Measurements from ENCODE around the gene PRR5L.

The PRR5L gene

DNA sequence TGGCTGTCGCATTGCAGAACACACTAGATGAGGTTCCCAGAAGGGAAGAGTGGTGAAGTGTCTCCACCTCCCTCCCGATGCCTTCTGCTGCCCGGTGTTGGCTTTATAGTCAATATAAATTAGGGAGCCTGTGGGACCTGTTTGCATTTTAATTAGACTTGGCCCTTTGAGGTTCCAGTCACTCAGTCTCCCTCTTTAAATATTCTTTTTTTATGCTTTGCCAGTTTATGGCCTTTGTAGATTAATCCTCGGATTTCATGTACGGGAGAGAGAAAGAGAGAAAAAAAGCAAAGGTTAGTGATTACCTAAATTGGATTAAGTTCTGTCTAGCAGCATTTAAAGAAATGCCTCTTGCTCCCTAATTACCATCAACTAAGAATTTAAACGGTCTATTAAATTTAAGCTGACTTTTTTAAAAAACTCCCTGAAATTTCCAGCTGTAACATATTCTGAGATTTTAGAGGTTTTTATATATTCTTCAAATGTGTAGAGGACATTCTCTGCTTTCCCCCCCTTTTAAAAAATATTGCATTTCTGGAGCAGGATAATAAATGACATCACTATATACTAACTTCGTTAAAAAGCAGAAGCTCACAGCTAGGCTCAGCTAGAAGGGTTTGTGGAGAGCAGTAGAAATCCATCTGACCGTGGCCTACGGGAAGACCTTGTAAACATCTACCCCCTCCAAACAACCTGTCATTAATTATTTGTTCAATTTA lies 84.4 kb downstream of the PRR5L start:
- TF ChIP-seq CTCF (IDR thresholded peaks at IDR 0.05; ENCODE audit: control insufficient read depth, extremely low read depth, insufficient read depth) = no peak
- no peak overlapping the region for H3K4me3 ChIP-seq (ENCODE audit: low read depth, low read length)
- no peak for DNase-seq (ENCODE audit: low read depth)

- H3K4me3 ChIP-seq (ENCODE audit: low read depth, low read length) = no peak overlapping the region
Measured at GRCh38 chr11:36381015-36381360, 84.9 kb downstream of the PRR5L start.

DNA sequence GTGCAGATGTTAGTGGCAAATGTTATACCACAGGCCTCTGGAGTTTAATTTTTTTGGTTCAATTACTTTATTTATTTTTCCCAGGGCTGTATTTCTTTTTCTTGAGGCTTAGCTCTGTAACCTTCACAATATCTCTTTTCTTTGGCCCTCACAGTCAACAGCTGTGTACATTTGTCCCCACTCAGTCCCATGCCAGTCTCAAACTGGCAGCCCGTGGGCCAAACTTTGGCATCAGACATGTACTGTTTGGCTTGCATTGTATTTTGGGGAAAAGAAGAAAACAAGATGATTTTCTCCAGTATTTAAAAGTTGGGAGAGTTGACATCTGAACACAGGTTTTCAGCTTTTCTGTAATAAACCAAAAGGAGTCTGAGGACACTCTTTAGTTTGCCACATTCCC lies 87.1 kb downstream of the PRR5L start:
- no peak for DNase-seq (ENCODE audit: low read depth)
- H3K4me3 ChIP-seq (ENCODE audit: low read depth, low read length) = no peak overlapping the region
- TF ChIP-seq CTCF (IDR thresholded peaks at IDR 0.05; ENCODE audit: control insufficient read depth, extremely low read depth, insufficient read depth) = no peak

More at GRCh38 chr11:36381015-36381360, 84.9 kb downstream of the PRR5L start:
- no peak for TF ChIP-seq CTCF (IDR thresholded peaks at IDR 0.05; ENCODE audit: control insufficient read depth, extremely low read depth, insufficient read depth)
- DNase-seq (ENCODE audit: low read depth) = no peak

DNA sequence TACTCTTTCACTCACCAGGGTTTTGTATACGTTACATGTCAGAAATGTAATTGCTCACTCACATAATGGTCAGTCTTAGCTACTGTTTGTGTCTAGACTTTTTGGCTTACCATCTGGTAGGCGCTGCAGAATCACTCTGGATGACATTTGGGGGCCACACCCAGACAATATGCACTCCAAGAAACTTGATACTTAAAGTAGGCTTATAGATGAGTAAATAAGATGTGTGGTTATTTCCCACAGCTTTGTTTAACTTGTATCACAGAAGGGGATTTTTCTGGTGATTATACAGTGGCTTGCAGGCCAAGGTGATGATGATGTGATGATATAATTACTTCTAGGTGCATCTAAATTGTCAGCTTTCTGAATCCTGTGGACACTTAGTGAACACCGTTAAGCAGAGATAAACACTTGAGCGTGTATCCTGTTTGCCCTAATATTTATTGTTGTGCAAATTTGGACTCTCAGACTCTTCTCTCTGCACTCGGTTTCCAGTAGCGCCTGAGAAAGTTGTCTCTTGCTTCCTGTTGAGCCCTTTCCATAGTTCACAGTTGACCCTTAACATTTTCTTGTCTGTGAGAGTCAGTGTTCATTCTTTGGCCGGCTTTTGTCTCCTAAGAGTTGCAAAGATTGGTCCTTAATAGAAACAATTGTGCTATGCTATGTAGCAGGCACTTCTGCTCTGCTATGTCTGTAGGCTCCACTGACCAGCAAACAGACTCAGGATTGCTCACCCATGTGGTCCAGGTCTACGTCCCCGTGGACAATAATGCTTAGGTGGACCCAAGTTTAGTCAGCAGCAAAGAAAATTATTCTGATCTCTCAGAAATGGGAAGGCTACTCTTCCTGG lies 89.3 kb downstream of the PRR5L start:
- no peak for TF ChIP-seq CTCF (IDR thresholded peaks at IDR 0.05; ENCODE audit: control insufficient read depth, extremely low read depth, insufficient read depth)
- no peak overlapping the region for H3K4me3 ChIP-seq (ENCODE audit: low read depth, low read length)
- no peak for DNase-seq (ENCODE audit: low read depth)

- no peak for DNase-seq (ENCODE audit: low read depth)
- no peak for TF ChIP-seq CTCF (IDR thresholded peaks at IDR 0.05; ENCODE audit: control insufficient read depth, extremely low read depth, insufficient read depth)
- no peak overlapping the region for H3K4me3 ChIP-seq (ENCODE audit: low read depth, low read length)
Measured at GRCh38 chr11:36386411-36386810, 90.3 kb downstream of the PRR5L start.

DNA sequence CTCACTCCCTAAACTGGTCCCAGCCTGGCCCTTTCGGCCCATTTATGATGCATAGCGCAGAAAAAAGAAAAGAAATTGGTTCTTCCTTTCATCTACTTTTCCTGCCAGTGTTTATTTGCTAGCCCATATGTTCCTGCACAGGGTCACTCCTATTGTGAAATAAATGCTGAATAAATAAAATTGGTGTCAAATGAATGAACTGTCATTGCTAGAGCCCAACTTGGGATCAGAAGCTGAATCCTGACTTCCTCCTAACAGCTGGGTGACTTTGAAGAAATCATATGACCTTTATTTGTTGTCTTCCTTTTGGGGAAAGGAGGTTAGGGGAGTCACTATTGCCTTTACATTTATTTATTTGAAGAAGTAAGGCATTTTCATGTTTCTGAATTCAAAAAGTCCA lies 92.0 kb downstream of the PRR5L start:
- DNase-seq (ENCODE audit: low read depth) = no peak
- no peak for TF ChIP-seq CTCF (IDR thresholded peaks at IDR 0.05; ENCODE audit: control insufficient read depth, extremely low read depth, insufficient read depth)
- no peak overlapping the region for H3K4me3 ChIP-seq (ENCODE audit: low read depth, low read length)
